ENCODE results near the gene TIMM8B. TPM values are rescaled to one million over a fixed set of nuclear protein-coding genes. Genes with fewer than 3 reads are reported as not detected.

The TIMM8B gene
- total RNA-seq, 1 experiment from 2014 or later: 62.1 TPM

DNA sequence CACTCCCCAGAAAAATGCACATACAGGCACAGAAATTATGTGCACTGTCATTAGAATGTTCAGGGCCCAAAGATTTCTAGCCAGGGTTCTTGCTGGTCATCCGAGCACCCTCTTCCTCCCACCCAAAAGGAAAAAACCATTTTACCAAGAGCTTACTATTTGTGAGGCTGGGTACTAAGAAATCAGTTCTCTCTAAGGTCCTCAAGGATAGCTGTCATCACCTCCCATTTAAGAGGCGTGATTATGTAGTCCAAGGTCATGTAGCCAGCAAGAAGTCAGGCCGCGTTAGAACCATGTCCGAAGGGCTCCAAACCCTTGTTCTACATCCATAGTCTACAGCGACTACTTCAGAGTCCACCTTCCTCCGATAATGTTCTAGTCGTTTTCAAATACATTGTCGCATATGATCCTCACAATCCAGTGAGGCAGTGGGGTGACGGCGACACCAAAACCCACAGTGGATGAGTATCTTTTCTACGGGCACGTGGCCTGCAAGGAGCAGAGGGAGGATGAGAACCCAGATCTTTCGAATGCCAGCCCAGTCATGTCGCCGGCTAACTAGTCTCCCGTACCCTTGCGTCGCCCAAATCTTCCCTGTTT is 634 bp downstream of the TIMM8B start:
- H3K4me1 ChIP-seq (ENCODE audit: control insufficient read depth in 1 of 2, insufficient read depth in 2 of 2, low read length in 2 of 2): peaks cover 0 to 15% of the 10 kb centered on the region in 2 experiments; a peak in 2 of 4 replicates
- no peaks in the 10 kb centered on the region for H3K9me2 ChIP-seq (ENCODE audit: insufficient read depth)
- TSS peak; percentile 79 for BruUV-seq (replicated peaks)
- TF ChIP-seq, protein P1, sequence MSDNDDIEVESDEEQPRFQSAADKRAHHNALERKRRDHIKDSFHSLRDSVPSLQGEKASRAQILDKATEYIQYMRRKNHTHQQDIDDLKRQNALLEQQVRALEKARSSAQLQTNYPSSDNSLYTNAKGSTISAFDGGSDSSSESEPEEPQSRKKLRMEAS (IDR thresholded peaks at IDR 0.05): peak; percentile 75; the same call in 1 of the 2 replicates
- TF ChIP-seq SRF (IDR thresholded peaks at IDR 0.05; ENCODE audit: low read depth): peak; percentile 11; the same call in 1 of the 2 replicates
- no peak for TF ChIP-seq EZH2 (IDR thresholded peaks at IDR 0.05)
- TF ChIP-seq FOSL1 (IDR thresholded peaks at IDR 0.05; ENCODE audit: low read depth): no peak
- peak; percentile 44; the same call in 1 of the 2 replicates for TF ChIP-seq POLR2AphosphoS5 (IDR thresholded peaks at IDR 0.05; ENCODE audit: low read depth, low read length)
- RAD21 ChIA-PET (ENCODE audit: low non-redundant PET in 1 of 2, low total read pairs in 2 of 2, uncharacterized antibody in 2 of 2, unreplicated experiment in 2 of 2): no interaction called here
- H3K9ac ChIP-seq (ENCODE audit: low read length): peak overlapping the region; percentile 97
- H2AFZ ChIP-seq (ENCODE audit: low read depth, low read length, poor library complexity, severe bottlenecking): no peak overlapping the region
- no peaks in the 10 kb centered on the region for H4K20me1 ChIP-seq (ENCODE audit: insufficient read depth)
- peak overlapping the region; percentile 87 to 93 for H3K4me3 ChIP-seq (replicated peaks in 1 of 2; ENCODE audit: low read depth in 1 of 2, low read length in 2 of 2)
- H3K9me3 ChIP-seq (ENCODE audit: control insufficient read depth in 1 of 2, insufficient read depth in 1 of 2, low read depth in 1 of 2, low read length in 2 of 2): no peaks in the 10 kb centered on the region
- peak overlapping the region; percentile 65 for H3K27ac ChIP-seq (ENCODE audit: low read depth, low read length)
- POLR2A ChIA-PET: interaction anchor here (1.0 kb wide), 1 partner anchor 134 kb away, joined by 3 read pairs; no protein-coding TSS in a partner anchor
- peaks cover 41 to 46% of the 10 kb centered on the region in 2 experiments for H3K36me3 ChIP-seq (ENCODE audit: control insufficient read depth in 1 of 2, insufficient read depth in 2 of 2, low read length in 2 of 2)
- peak overlapping the region; percentile 79 for H3K4me2 ChIP-seq (ENCODE audit: low read length)
- peaks cover 71% of the 10 kb centered on the region for H3K79me2 ChIP-seq (ENCODE audit: insufficient read depth, low read length)
- ATAC-seq: peak; percentile 51
- intact Hi-C loops (cut with micrococcal nuclease): loop anchor here (1.0 to 5.0 kb wide), 4 partner anchors 12 to 207 kb away; partner anchors contain the start of genes CFAP68, FDXACB1, NKAPD1 and PIH1D2
- DNase-seq (ENCODE audit: low read depth, low spot score): no peak
- H3K27me3 ChIP-seq (ENCODE audit: insufficient read depth, low read length): no peaks in the 10 kb centered on the region
- CTCF ChIA-PET: interaction anchor here (1.0 kb wide), 1 partner anchor 27 kb away, joined by 3 read pairs; no protein-coding TSS in a partner anchor

DNA sequence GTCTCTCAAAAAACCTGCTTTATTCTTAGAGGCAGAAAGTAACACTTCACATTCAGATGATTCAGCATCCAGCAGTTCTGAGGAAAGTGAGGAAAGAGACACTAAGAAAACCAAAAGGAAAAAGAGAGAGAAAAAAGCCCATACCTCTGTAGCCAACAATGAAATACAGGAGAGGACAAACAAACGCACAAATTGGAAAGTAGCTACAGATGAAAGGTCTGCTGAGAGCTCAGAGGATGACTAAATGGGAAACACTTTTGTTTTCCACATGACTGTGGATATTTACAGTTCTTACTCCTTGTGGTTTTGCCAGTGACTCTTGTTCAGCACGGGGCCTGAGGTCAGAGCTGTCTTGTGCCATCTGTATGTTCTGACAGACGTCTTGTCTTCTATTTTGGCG is 3.8 kb downstream of the TIMM8B start:
- intact Hi-C loops (cut with micrococcal nuclease): no loop called here
- TF ChIP-seq CEBPB (IDR thresholded peaks at IDR 0.05; ENCODE audit: low read depth): no peak
- no peak for TF ChIP-seq FOSL1 (IDR thresholded peaks at IDR 0.05; ENCODE audit: low read depth)
- TF ChIP-seq ELF1 (IDR thresholded peaks at IDR 0.05; ENCODE audit: borderline replicate concordance, low read depth): no peak
- TF ChIP-seq POLR2AphosphoS5 (IDR thresholded peaks at IDR 0.05; ENCODE audit: low read depth, low read length): peak; percentile 42; the same call in 1 of the 2 replicates
- TF ChIP-seq, protein P2, sequence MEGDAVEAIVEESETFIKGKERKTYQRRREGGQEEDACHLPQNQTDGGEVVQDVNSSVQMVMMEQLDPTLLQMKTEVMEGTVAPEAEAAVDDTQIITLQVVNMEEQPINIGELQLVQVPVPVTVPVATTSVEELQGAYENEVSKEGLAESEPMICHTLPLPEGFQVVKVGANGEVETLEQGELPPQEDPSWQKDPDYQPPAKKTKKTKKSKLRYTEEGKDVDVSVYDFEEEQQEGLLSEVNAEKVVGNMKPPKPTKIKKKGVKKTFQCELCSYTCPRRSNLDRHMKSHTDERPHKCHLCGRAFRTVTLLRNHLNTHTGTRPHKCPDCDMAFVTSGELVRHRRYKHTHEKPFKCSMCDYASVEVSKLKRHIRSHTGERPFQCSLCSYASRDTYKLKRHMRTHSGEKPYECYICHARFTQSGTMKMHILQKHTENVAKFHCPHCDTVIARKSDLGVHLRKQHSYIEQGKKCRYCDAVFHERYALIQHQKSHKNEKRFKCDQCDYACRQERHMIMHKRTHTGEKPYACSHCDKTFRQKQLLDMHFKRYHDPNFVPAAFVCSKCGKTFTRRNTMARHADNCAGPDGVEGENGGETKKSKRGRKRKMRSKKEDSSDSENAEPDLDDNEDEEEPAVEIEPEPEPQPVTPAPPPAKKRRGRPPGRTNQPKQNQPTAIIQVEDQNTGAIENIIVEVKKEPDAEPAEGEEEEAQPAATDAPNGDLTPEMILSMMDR (IDR thresholded peaks at IDR 0.05 in 2 of 3, conservative IDR thresholded peaks at IDR 0.05 in 1 of 3; ENCODE audit: borderline replicate concordance in 1 of 3, insufficient read depth in 1 of 3, low read depth in 2 of 3, low read length in 2 of 3): no peak
- TF ChIP-seq RAD21 (IDR thresholded peaks at IDR 0.05; ENCODE audit: low read depth): no peak
- CTCF ChIA-PET: no interaction called here
- Histone ChIP-seq H3K9ac (ENCODE audit: low read length) (no peak overlapping the region), H3K36me3 (ENCODE audit: control insufficient read depth in 1 of 2, insufficient read depth in 2 of 2, low read length in 2 of 2) (peaks cover 45 to 54% of the 10 kb centered on the region in 2 experiments), H3K4me1 (ENCODE audit: control insufficient read depth in 1 of 2, insufficient read depth in 2 of 2, low read length in 2 of 2) (peaks cover 0 to 11% of the 10 kb centered on the region in 2 experiments; a peak in 2 of 4 replicates), H3K79me2 (ENCODE audit: insufficient read depth, low read length) (peaks cover 40% of the 10 kb centered on the region), H3K4me2 (ENCODE audit: low read length) (no peak overlapping the region), H3K4me3 (replicated peaks in 1 of 2; ENCODE audit: low read depth in 1 of 2, low read length in 2 of 2) (no peak overlapping the region), H3K27ac (ENCODE audit: low read depth, low read length) (no peak overlapping the region), H4K20me1 (ENCODE audit: insufficient read depth) (no peaks in the 10 kb centered on the region), H3K27me3 (ENCODE audit: insufficient read depth, low read length) (no peaks in the 10 kb centered on the region), H2AFZ (ENCODE audit: low read depth, low read length, poor library complexity, severe bottlenecking) (no peak overlapping the region), H3K9me2 (ENCODE audit: insufficient read depth) (no peaks in the 10 kb centered on the region), H3K9me3 (ENCODE audit: control insufficient read depth in 1 of 2, insufficient read depth in 1 of 2, low read depth in 1 of 2, low read length in 2 of 2) (no peaks in the 10 kb centered on the region)
- RAD21 ChIA-PET (ENCODE audit: low non-redundant PET in 1 of 2, low total read pairs in 2 of 2, uncharacterized antibody in 2 of 2, unreplicated experiment in 2 of 2): no interaction called here
- POLR2A ChIA-PET: no interaction called here
- DNase-seq (ENCODE audit: low read depth, low spot score) (no peak), ATAC-seq (no peak)
- BruUV-seq (replicated peaks): no TSS peak

Measured in HCT116 (cell line).